ENCODE data around the gene CLBA1.
"Not testable (repeated sequence)": the region's sequence is repeated elsewhere in the genome, so short reads cannot be mapped to it uniquely, and the experiment has no call there.

Gene CLBA1

GRCh38 chr14:104947201-104947600 lies 38.4 kb upstream of the CLBA1 start:
- not testable (repeated sequence) for DNase-seq; H3K9ac ChIP-seq (ENCODE audit: low read length); H3K4ac ChIP-seq (ENCODE audit: low read depth in 1 of 2, low read length in 2 of 2); H2BK120ac ChIP-seq (ENCODE audit: low read depth, low read length); H3K14ac ChIP-seq (ENCODE audit: low read length in 2 of 2); H3K4me3 ChIP-seq (ENCODE audit: insufficient read depth in 1 of 2, low read depth in 1 of 2, low read length in 2 of 2); H3K18ac ChIP-seq (ENCODE audit: low read depth in 1 of 2, low read length in 2 of 2); H2AFZ ChIP-seq (ENCODE audit: low read depth, low read length); H3K9me3 ChIP-seq (ENCODE audit: control insufficient read depth, low read length); H3K23ac ChIP-seq (ENCODE audit: low read length in 2 of 2); H3K27ac ChIP-seq (ENCODE audit: low read length, poor library complexity, severe bottlenecking); H3K79me1 ChIP-seq (replicated peaks; ENCODE audit: low read length, poor library complexity, severe bottlenecking); H2BK15ac ChIP-seq (ENCODE audit: low read depth, poor library complexity, severe bottlenecking); H2BK5ac ChIP-seq (ENCODE audit: low read depth, low read length, poor library complexity, severe bottlenecking); H2AK5ac ChIP-seq (ENCODE audit: low read length, severe bottlenecking); H4K8ac ChIP-seq (ENCODE audit: low read length); H4K91ac ChIP-seq (ENCODE audit: low read length); H3K27me3 ChIP-seq (ENCODE audit: control insufficient read depth in 1 of 2, insufficient read depth in 1 of 2, low read length in 2 of 2); H2BK12ac ChIP-seq (ENCODE audit: low read length in 2 of 2); H3K4me2 ChIP-seq (ENCODE audit: low read length, poor library complexity, severe bottlenecking); H3K4me1 ChIP-seq (ENCODE audit: control insufficient read depth, insufficient read depth, low read depth, low read length)
- peaks cover 65 to 75% of the 10 kb centered on the region in 2 experiments for H3K36me3 ChIP-seq (ENCODE audit: control insufficient read depth in 1 of 2, insufficient read depth in 2 of 2, low read depth in 1 of 2, low read length in 2 of 2)
- WGBS = 96% methylated on average over 13 of the region's 13 CpGs

DNA sequence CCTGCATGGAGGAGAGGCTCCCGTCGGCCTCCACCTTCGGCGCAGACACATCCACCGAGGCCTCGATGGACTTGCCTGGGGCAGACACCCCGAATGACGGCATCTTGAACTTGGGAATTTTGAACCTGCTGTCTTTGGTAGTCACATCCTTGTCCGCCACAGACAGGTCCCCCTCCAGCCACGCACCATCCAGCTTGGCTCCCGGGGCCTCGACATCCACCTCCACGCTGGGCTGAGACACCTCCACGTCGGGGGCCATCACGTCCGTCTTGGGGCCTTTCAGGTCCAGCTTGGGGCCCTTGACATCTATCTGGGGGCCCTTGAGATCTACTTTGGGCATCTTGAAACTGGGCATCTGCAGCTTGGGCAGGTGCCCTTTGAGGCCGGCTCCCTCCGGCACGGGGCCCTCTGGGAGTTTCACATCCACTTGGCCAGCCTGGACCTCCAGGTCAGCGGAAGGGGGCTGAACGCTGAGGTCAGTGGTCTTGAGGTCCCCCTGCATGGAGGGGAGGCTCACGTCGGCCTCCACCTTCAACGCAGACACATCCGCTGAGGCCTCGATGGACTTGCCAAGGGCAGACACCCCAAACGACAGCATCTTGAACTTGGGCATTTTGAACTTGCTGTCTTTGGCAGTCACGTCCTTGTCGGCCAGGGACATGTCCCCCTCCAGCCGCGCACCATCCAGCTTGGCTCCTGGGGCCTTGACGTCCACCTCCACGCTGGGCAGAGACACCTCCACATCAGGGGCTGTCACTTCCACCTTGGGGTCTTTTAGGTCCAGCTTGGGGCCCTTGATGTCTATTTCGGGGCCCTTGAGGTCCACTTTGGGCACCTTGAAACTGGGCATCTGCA lies 37.5 kb upstream of the CLBA1 start:
- not testable (repeated sequence) for H2BK15ac ChIP-seq (ENCODE audit: low read depth, poor library complexity, severe bottlenecking); H2BK12ac ChIP-seq (ENCODE audit: low read length in 2 of 2); H3K79me1 ChIP-seq (replicated peaks; ENCODE audit: low read length, poor library complexity, severe bottlenecking); H2BK120ac ChIP-seq (ENCODE audit: low read depth, low read length); H3K18ac ChIP-seq (ENCODE audit: low read depth in 1 of 2, low read length in 2 of 2); H3K4me1 ChIP-seq (ENCODE audit: control insufficient read depth, insufficient read depth, low read depth, low read length); H3K27me3 ChIP-seq (ENCODE audit: control insufficient read depth in 1 of 2, insufficient read depth in 1 of 2, low read length in 2 of 2); H4K91ac ChIP-seq (ENCODE audit: low read length); H2BK5ac ChIP-seq (ENCODE audit: low read depth, low read length, poor library complexity, severe bottlenecking); H3K14ac ChIP-seq (ENCODE audit: low read length in 2 of 2); H3K4me3 ChIP-seq (ENCODE audit: insufficient read depth in 1 of 2, low read depth in 1 of 2, low read length in 2 of 2); H3K27ac ChIP-seq (ENCODE audit: low read length, poor library complexity, severe bottlenecking); H3K4me2 ChIP-seq (ENCODE audit: low read length, poor library complexity, severe bottlenecking); H3K23ac ChIP-seq (ENCODE audit: low read length in 2 of 2); H4K8ac ChIP-seq (ENCODE audit: low read length); H3K9ac ChIP-seq (ENCODE audit: low read length); DNase-seq; H2AK5ac ChIP-seq (ENCODE audit: low read length, severe bottlenecking); H3K9me3 ChIP-seq (ENCODE audit: control insufficient read depth, low read length); H3K4ac ChIP-seq (ENCODE audit: low read depth in 1 of 2, low read length in 2 of 2); H2AFZ ChIP-seq (ENCODE audit: low read depth, low read length)
- 97% methylated on average over 31 of the region's 35 CpGs for WGBS
- peaks cover 67 to 75% of the 10 kb centered on the region in 2 experiments for H3K36me3 ChIP-seq (ENCODE audit: control insufficient read depth in 1 of 2, insufficient read depth in 2 of 2, low read depth in 1 of 2, low read length in 2 of 2)

DNA sequence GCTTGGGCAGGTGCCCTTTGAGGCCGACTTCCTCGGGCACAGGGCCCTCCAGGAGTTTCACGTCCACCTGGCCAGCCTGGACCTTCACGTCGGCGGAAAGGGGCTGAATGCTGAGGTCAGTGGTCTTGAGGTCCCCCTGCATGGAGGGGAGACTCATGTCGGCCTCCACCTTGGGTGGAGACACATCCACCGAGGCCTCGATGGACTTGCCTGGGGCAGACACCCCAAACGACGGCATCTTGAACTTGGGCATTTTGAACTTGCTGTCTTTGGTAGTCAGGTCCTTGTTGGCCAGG lies 36.9 kb upstream of the CLBA1 start:
- Histone ChIP-seq H3K4ac (ENCODE audit: low read depth in 1 of 2, low read length in 2 of 2) (no peak overlapping the region), H4K91ac (ENCODE audit: low read length) (no peak overlapping the region), H3K9me3 (ENCODE audit: control insufficient read depth, low read length) (no peaks in the 10 kb centered on the region), H3K27ac (ENCODE audit: low read length, poor library complexity, severe bottlenecking) (no peak overlapping the region), H2BK15ac (ENCODE audit: low read depth, poor library complexity, severe bottlenecking) (no peak overlapping the region), H3K9ac (ENCODE audit: low read length) (no peak overlapping the region), H3K14ac (ENCODE audit: low read length in 2 of 2) (no peak overlapping the region), H3K27me3 (ENCODE audit: control insufficient read depth in 1 of 2, insufficient read depth in 1 of 2, low read length in 2 of 2) (no peaks in the 10 kb centered on the region), H3K36me3 (ENCODE audit: control insufficient read depth in 1 of 2, insufficient read depth in 2 of 2, low read depth in 1 of 2, low read length in 2 of 2) (peaks cover 71 to 79% of the 10 kb centered on the region in 2 experiments), H3K23ac (ENCODE audit: low read length in 2 of 2) (no peak overlapping the region), H3K79me1 (replicated peaks; ENCODE audit: low read length, poor library complexity, severe bottlenecking) (peaks cover 1% of the 10 kb centered on the region), H2AK5ac (ENCODE audit: low read length, severe bottlenecking) (no peak overlapping the region), H2BK5ac (ENCODE audit: low read depth, low read length, poor library complexity, severe bottlenecking) (no peak overlapping the region), H2AFZ (ENCODE audit: low read depth, low read length) (no peak overlapping the region), H3K4me1 (ENCODE audit: control insufficient read depth, insufficient read depth, low read depth, low read length) (no peaks in the 10 kb centered on the region), H2BK120ac (ENCODE audit: low read depth, low read length) (no peak overlapping the region), H4K8ac (ENCODE audit: low read length) (no peak overlapping the region), H3K4me3 (ENCODE audit: insufficient read depth in 1 of 2, low read depth in 1 of 2, low read length in 2 of 2) (no peak overlapping the region), H2BK12ac (ENCODE audit: low read length in 2 of 2) (no peak overlapping the region), H3K4me2 (ENCODE audit: low read length, poor library complexity, severe bottlenecking) (no peak overlapping the region), H3K18ac (ENCODE audit: low read depth in 1 of 2, low read length in 2 of 2) (no peak overlapping the region)
- 98% methylated on average over 6 of the region's 11 CpGs for WGBS
- no peak for DNase-seq

DNA sequence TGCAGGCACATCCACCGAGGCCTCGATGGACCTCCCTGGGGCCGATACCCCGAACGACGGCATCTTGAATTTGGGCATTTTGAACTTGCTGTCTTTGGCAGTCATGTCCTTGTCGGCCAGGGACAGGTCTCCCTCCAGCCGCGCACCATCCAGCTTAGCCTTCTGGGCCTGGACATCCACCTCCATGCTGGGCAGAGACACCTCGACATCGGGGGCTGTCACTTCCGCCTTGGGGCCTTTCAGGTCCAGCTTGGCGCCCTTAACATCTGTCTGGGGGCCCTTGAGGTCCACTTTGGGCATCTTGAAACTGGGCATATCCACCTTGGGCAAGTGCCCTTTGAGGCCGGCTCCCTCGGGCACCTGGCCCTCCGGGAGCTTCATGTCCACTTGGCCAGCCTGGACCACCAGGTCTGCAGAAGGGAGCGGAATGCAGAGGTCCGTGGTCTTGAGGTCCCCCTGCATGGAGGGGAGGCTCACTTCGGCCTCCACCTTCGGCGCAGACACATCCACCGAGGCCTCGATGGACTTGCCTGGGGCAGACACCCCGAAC lies 36.1 kb upstream of the CLBA1 start:
- not testable (repeated sequence) for DNase-seq; H3K4ac ChIP-seq (ENCODE audit: low read depth in 1 of 2, low read length in 2 of 2); H3K4me1 ChIP-seq (ENCODE audit: control insufficient read depth, insufficient read depth, low read depth, low read length); H3K27me3 ChIP-seq (ENCODE audit: control insufficient read depth in 1 of 2, insufficient read depth in 1 of 2, low read length in 2 of 2); H3K79me1 ChIP-seq (replicated peaks; ENCODE audit: low read length, poor library complexity, severe bottlenecking); H3K4me2 ChIP-seq (ENCODE audit: low read length, poor library complexity, severe bottlenecking); H4K8ac ChIP-seq (ENCODE audit: low read length); H3K4me3 ChIP-seq (ENCODE audit: insufficient read depth in 1 of 2, low read depth in 1 of 2, low read length in 2 of 2); H2AFZ ChIP-seq (ENCODE audit: low read depth, low read length); H3K23ac ChIP-seq (ENCODE audit: low read length in 2 of 2); H2BK120ac ChIP-seq (ENCODE audit: low read depth, low read length); H3K9ac ChIP-seq (ENCODE audit: low read length); H3K18ac ChIP-seq (ENCODE audit: low read depth in 1 of 2, low read length in 2 of 2); H2BK15ac ChIP-seq (ENCODE audit: low read depth, poor library complexity, severe bottlenecking); H3K9me3 ChIP-seq (ENCODE audit: control insufficient read depth, low read length); H3K14ac ChIP-seq (ENCODE audit: low read length in 2 of 2); H2BK12ac ChIP-seq (ENCODE audit: low read length in 2 of 2); H2AK5ac ChIP-seq (ENCODE audit: low read length, severe bottlenecking); H2BK5ac ChIP-seq (ENCODE audit: low read depth, low read length, poor library complexity, severe bottlenecking); H4K91ac ChIP-seq (ENCODE audit: low read length); H3K27ac ChIP-seq (ENCODE audit: low read length, poor library complexity, severe bottlenecking)
- H3K36me3 ChIP-seq (ENCODE audit: control insufficient read depth in 1 of 2, insufficient read depth in 2 of 2, low read depth in 1 of 2, low read length in 2 of 2) = peaks cover 71 to 80% of the 10 kb centered on the region in 2 experiments
- WGBS = 96% methylated on average over 23 of the region's 24 CpGs
